Hepatic stellate cell (primary cell): ENCODE data around the gene USP49.

Source experiments
- DNase-seq: peaks from one replicate; pipeline ENCODE4 v3.0.0; 2011; ENCODE audit warnings: low spot score

Gene USP49

DNA sequence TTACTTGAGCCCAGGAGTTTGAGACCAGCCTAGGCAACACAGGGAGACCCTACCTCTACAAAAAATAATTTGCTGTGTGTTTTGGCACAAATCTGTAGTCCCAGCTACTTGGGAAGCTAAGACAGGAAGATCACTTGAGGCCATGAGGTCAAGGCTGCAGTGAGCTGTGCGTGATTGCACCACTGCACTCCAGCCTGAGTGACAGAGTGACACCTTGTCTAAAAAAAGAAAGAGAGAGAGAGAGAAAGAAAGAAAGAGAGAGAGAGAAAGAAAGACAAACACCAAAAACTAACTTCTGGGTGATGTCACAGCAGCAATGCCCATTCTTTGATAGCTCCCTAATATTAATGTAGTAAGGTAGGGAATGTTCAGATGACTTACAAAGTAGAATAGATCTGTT, 20.4 kb downstream of the USP49 start:
- DNase-seq = no peak

DNA sequence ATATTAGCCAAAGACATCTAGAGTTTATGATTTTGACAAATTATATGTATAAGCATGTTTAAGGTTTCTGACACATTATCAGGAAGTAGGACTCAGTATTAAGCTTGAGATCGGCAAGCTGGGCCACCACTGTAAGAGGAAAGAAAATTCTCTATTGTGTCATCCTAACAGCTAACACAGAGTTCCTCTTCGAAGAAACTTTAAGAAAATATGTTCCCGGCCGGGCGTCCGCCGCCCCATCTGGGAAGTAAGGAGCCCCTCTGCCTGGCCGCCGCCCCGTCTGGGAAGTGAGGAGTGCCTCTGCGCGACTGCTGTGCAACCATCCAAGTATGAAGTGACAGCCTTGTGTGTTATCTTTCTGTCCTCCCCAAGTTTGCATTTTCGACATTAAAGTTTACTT, 23.0 kb downstream of the USP49 start:
- no peak for DNase-seq

GRCh38 chr6:41871691-41872090, 23.5 kb downstream of the USP49 start:
- no peak for DNase-seq

DNA sequence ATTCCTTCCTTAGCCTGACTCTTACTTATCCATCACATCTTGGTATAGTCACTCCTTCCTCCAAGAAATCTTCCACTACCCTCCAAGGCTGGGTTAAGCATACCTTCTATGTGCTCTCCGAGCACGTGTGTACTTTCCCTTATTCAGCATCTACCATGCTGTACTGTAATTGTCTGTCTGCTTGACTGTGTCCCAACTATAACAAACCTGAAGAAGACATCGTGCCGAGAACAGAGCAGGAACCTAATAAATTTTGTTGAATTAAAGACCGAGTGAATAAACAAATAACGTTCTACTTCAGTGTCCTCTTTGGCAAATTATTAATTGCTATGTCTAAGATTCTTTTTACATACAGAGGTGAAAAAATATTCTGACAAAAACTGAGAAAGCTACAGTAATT, 35.8 kb downstream of the USP49 start:
- DNase-seq = no peak

DNA sequence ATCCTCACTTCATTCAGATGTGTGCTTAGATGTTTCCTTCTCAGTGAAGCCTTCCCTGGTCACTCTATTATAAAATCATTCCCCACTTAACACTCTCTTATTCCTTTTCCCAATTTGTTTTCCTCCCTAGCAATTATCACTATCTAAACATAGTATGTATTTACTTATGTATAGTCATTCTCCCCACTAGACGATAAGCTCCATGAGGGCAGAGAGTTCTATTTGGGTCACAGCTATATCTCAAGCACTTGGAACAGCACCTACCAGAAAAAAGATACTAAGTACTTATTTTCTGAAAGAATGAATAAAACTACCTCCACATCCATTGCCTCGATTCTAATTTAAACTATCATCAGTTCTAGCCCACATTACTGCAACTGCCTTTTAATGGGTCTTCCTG, 36.5 kb downstream of the USP49 start:
- DNase-seq = no peak

DNA sequence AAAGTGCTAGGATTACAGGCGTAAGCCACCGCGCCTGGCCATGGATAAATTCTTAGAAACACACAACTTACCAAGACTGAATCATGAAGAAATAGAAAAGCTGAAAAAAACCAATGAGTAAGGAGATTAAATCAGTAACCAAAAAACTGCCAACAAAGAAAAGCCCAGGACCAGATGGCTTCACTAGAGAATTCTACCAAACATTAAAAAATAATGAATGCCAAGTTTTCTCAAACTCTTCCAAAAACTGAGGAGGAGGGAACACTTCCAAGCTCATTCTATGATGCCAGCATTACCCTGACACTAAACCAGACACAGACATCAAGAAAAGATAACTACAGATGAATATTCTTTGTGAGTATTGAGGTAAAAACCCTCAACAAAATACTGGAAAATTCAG, 44.3 kb downstream of the USP49 start:
- DNase-seq = no peak

GRCh38 chr6:41846666-41847237, 48.4 kb downstream of the USP49 start:
- DNase-seq = peak; percentile 78

GRCh38 chr6:41843178-41843577, 52.0 kb downstream of the USP49 start:
- DNase-seq = no peak

DNA sequence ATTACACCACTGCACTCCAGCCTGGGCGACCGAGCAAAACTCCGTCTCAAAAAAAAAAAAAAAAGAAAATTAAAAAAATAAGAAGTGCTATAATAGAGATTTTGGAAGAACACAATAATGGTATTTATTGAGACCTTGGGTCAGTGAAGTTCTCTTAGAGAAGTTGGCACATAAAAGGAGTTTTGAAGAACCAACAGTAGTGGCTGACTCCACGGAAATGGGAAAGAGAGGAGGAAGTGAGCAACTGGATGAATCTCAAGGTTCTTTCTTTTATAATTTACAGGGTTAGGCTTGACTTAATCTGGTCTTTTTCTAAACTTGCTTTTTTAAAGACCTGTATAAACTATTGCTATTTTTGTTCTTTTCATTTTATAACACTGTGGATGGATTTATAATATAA, 54.8 kb downstream of the USP49 start:
- no peak for DNase-seq

DNA sequence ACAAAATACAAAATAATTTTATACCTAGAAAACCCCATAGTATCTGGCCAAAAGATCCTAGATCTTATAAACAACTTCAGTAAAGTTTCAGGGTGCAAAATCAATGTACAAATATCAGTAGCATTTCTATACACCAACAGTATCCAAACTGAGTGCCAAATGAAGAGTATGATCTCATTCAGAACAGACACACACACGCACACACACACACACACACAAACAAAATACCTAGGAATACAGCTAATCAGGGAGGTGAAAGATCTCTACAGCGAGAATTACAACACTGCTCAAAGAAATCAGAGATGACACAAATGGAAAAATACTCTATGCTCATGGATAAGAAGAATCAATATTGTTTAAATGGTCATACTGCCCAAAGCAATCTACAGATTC, 58.5 kb downstream of the USP49 start:
- DNase-seq = no peak

DNA sequence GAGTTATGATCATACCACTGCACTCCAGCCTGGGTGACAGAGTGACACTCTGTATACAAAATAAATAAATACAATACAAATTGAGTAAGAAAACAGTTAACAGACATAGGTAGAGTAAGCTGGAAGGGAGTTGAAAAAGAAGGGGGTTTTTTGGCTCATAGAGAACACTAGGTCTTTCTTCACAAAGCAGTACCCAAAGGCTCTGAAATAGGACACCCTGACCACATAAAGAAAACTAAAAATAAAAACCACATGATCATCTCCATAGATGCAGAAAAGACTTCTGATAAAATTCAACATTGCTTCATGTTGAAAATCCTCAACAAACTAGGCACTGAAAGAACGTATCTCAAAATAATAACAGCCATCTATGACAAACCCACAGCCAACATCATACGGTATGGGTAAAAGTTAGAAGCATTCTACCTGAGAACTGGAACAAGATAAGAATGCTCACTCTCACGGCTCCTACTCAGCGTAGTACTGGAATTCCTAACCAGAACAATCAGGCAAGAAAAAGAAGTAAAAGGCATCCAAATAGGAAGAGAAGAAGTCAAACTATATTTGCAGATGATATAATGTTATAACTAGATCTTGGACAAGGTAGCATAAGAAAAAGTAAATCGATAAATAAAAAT, 59.0 kb downstream of the USP49 start:
- DNase-seq = no peak

DNA sequence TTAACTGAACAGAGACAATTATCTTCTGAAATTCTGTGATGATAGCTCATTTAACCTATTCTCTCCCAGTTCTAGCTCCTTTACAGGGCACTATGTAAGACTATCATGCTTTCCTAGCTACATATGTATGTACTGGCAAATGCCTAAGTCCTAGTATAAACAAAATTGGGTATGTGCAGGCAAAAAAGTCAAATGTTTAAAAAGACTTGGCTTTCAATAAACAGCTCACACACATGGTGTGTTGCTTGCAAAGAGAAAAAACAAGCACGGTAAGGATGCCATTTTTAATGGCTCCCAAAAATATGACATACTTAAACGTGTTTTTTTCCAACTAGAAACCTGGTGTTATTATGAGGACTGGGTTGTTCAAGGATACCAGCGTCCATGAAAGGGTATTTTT, 62.9 kb downstream of the USP49 start:
- DNase-seq = no peak

- no peak for DNase-seq
These were observed 68.7 kb downstream of the USP49 start for GRCh38 chr6:41826343-41827022.

DNA sequence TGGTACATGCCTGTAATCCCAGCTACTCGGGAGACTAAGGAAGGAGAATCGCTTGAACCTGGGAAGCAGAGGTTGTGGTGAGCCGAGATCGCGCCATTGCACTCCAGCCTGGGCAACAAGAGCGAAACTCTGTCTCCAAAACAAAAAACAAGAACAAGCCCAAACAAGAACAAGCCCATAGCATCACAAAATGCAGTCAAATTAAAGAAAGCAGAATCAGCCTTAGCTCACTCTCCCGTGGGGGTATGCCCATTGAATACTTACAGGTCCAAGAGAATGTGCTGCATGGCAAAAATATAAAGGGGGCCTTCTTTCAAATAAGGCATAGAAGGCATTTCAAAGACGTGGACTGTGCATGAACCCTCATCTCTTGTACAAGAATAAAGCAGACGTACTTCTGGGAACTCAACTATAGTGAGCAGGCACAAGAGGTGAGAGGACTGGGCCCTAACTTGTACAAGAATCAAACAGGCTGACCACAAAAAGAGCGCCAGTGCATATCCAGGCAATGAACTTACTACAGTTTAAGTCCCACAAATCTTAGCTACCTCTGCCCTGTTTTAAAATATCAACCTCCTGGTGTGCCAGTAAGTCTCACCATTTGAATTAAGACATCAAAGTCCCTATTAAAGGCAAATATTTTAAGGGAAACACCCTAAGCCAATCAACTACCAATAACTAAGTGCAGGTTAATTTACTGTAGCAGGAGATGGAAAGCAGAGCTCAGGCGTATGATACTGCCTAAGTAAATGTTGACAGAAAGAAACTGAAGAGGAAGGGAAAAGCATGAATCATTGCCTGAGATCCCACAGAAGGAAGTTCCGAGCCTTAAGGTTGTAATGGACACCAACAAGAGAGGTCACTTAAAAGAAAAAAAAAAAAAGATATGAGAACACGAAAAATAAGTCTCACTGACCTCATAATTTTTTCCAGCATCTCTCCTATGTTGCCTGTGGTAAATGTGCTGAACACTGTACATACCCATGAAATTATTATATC, 70.3 kb downstream of the USP49 start:
- no peak for DNase-seq

GRCh38 chr6:41823178-41823577, 72.0 kb downstream of the USP49 start:
- DNase-seq = no peak

GRCh38 chr6:41822021-41822420, 73.2 kb downstream of the USP49 start:
- DNase-seq = no peak

GRCh38 chr6:41821266-41821665, 73.9 kb downstream of the USP49 start:
- DNase-seq = no peak

DNA sequence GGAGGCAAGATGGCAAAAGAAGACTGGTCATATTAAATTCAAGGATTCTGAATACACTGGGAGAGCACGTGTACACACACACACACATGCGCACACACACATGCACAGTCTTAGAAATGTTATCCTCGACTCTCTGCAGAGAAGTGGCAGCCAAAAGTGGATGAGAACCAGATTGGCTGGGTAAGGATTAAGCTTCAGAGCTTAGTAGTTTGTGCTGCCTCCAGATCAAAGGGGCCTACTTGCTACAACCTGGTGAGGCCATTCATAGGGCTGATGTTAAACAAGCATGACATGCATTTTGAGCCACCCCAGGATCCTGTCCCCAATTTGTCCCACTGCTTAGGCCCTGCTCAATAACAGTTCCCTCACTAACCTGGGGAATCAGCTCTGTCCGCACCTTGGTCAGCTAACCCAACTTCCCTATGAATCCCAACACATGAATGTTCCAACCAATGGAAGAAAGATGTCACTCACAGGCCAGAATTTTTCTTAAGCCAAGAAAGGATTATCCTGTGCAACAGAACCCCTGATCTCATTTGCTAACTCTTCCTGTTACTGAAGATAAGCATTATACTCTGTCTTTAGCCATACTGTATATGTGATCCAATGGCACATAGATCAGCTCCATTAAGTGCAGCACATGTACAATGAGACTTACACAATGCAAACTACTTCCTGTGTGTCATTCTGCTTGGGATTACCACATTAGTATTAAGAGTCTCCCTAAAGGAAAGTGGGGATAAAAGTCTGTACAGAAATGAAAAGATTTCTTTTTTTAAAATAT, 76.7 kb downstream of the USP49 start:
- DNase-seq = no peak

DNA sequence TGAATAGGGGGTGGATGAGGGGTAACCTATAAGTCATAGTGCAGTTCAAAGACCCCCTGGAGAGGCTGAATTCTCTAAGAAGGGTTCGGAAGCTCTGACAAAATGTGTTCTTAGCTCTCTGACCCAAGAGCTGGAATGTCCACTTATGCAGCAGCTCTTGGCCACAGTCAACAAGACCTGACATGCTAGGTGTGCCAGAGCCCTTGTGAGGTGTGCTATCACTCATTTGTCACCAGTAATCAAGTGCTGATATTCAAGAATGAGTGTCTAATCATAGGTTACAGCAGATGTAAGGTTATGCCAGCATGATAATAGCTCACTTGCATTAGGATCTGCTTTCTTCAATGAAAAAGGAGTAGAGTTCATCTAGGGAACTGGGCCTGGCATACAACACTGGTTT, 79.6 kb downstream of the USP49 start:
- no peak for DNase-seq

GRCh38 chr6:41814629-41815028, 80.5 kb downstream of the USP49 start:
- DNase-seq = no peak

DNA sequence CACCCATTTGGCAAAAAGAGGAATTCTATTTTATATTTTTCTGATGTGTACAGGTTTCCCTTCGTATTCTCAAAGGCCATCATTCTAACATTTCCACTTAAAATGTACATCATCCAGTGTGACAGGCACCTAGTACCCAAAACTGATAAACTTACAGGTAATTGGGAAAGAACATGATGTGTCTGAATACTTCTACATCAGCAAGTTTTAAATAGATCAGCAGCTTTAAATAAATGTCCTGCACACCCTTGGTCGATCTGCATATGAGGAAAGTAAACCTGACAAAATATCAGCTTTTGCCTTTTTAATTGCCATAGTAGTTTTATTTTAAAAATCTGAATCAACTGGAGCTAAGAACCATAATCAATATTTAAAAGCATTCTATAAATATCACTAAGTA, 81.2 kb downstream of the USP49 start:
- no peak for DNase-seq

DNA sequence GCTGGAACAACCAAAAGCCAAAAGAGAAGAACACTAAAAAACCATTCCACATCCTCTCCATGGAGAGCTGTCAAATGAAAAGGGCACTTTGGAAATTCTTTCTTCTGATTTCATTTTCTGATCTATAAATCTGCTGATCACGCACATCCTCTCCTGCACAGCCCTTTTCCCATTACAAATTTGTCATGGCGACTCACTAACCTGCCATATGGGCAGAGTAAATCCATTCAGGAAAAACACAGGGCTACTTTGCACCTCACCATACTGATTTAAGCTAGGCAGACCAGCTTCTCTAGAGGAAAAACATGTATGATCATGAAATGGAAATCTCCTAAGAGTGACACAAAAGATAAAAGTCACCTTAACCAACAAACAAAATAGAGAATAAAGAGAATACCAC, 81.7 kb downstream of the USP49 start:
- no peak for DNase-seq
